Smooth muscle cell (in vitro differentiated cells): ENCODE measurements around the gene OR7C1. TPM values are rescaled to one million over a fixed set of nuclear protein-coding genes. Genes with fewer than 3 reads are reported as not detected.
"Not testable (repeated sequence)": the region's sequence is repeated elsewhere in the genome, so short reads cannot be mapped to it uniquely, and the experiment has no call there.

Experiments
- DNase-seq: peaks from one replicate; lab custom pipeline; 2025; ENCODE audit not compliant: unreplicated experiment; lab: John Stamatoyannopoulos, UW
- H2AFZ ChIP-seq: fragments of 200-600 bp; sonication (generic); 2 replicates; pipeline ENCODE4 v1.6.0; 2016; ENCODE audit warnings: antibody characterized with exemption, low read depth, mild to moderate bottlenecking
- H3F3A ChIP-seq: fragments of 200-600 bp; sonication (generic); 2 replicates; pipeline ENCODE4 v1.6.0; 2017; ENCODE audit warnings: antibody characterized with exemption, low read depth
- H3K27ac ChIP-seq: fragments of 200-600 bp; sonication (generic); 2 replicates; pipeline ENCODE4 v1.5.1; 2016; ENCODE audit warnings: low read depth, mild to moderate bottlenecking
- H3K27me3 ChIP-seq: fragments of 200-600 bp; sonication (generic); 2 replicates; pipeline ENCODE4 v1.6.1; 2016; ENCODE audit warnings: low read depth, mild to moderate bottlenecking
- H3K36me3 ChIP-seq: fragments of 200-600 bp; sonication (generic); 2 replicates; pipeline ENCODE4 v1.5.1; 2016; ENCODE audit warnings: low read depth
- H3K4me1 ChIP-seq: fragments of 200-600 bp; sonication (generic); 2 replicates; pipeline ENCODE4 v1.5.1; 2016; ENCODE audit warnings: low read depth
- H3K4me2 ChIP-seq: fragments of 200-600 bp; sonication (generic); 2 replicates; pipeline ENCODE4 v1.6.0; 2016; ENCODE audit warnings: mild to moderate bottlenecking
- H3K4me3 ChIP-seq: fragments of 200-600 bp; sonication (generic); 2 replicates; pipeline ENCODE4 v1.5.1; 2016; ENCODE audit warnings: mild to moderate bottlenecking
- H3K79me2 ChIP-seq: fragments of 200-600 bp; sonication (generic); 2 replicates; pipeline ENCODE4 v1.6.0; 2016; ENCODE audit warnings: low read depth, mild to moderate bottlenecking
- H3K9ac ChIP-seq: fragments of 200-600 bp; sonication (generic); 2 replicates; pipeline ENCODE4 v1.6.0; 2016; ENCODE audit warnings: low read depth
- H3K9me3 ChIP-seq: fragments of 200-600 bp; sonication (generic); replicated peaks from 2 replicates; pipeline ENCODE4 v1.5.1; 2016; ENCODE audit warnings: low read depth
- H4K20me1 ChIP-seq: fragments of 200-600 bp; sonication (generic); 2 replicates; pipeline ENCODE4 v1.6.0; 2016; ENCODE audit warnings: low read depth
- WGBS: methylation state at CpG from one replicate; pipeline ENCODE4 v1.1.7; 2016; ENCODE audit warnings: low lambda C conversion rate; 5-methylcytosine and 5-hydroxymethylcytosine counted together
- polyA plus RNA-seq: library from polyadenylated mRNA; unstranded; fragments of >200 nt; fragmentation: Nextera tagmentation; extraction: Ambion mirVana; gene quantifications from 2 replicates; pipeline ENCODE4 v1.2.1, GENCODE V29; 2016
- total RNA-seq: library from RNA; depleted of rRNA; stranded (reverse); fragments of >200 nt; gene quantifications from 2 replicates; pipeline ENCODE4 v1.2.3, GENCODE V29; 2014
- TF ChIP-seq, protein P1 (sequence below): fragments of 200-600 bp; sonication (generic); IDR thresholded peaks from 2 replicates; pipeline ENCODE4 v1.5.1; 2017; ENCODE audit warnings: borderline replicate concordance, mild to moderate bottlenecking, antibody characterized with exemption; ENCODE audit not compliant: insufficient read depth, poor library complexity, severe bottlenecking

The OR7C1 gene
- total and polyA plus RNA-seq, 2 experiments from 2014 or later: not detected

DNA sequence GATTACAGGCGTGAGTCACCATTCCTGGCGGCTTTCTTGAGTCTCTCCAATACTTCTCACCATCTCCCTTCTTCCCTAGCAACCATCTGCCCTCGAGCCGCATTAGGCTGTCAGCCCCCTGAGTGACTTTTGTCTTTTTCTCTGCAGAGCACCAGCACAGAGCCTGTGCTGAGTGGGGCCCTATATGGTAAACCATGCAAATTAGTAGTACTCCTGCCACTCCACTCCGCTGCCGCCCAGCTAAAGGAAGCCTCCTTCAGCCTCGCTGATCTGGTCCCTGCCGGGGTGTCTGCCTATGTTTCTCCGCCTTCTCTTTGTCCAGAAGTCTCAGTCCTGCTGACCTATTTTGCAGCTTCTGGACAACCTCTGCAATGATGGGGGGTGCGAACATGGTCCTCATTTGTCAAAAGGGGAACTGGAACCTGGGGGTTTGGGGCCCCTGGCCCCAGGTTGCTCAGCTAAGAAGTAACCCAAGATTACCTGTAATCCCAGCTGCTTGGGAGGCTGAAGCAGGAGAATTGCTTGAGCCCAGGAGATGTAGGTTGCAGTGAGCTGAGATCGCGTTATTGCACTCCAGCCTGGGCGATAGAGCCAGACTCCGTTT lies 54.3 kb downstream of the OR7C1 start:
- 61% methylated on average over 12 of the region's 14 CpGs for WGBS
- not testable (repeated sequence) for H3K4me2 ChIP-seq, H3K36me3 ChIP-seq, H3K4me1 ChIP-seq, H3K27me3 ChIP-seq, H3F3A ChIP-seq, H3K79me2 ChIP-seq, DNase-seq, H3K4me3 ChIP-seq, H3K9me3 ChIP-seq, H3K27ac ChIP-seq, H4K20me1 ChIP-seq, H3K9ac ChIP-seq, H2AFZ ChIP-seq

DNA sequence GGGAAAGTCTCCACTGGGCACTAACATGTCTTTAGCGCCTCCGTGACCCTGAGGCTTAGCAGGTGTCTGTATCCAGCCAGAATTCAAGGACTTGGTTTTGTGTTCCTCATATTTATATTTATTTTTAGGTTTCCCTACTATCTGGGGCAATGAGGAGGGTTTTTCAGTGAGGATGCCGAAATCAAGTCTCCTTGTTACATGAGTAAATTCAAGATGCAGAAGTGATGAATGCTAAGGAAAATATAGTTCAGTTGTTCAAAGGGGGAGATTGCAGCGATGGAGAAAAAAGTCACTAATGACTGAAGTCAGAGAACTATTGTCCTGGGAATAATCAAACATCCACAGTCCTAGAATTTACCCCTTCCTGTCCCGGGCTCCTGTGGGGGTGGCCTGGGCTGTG lies 55.8 kb downstream of the OR7C1 start:
- 68% methylated on average over 5 of the region's 5 CpGs for WGBS
- H3K9me3 ChIP-seq: no peaks in the 10 kb centered on the region

DNA sequence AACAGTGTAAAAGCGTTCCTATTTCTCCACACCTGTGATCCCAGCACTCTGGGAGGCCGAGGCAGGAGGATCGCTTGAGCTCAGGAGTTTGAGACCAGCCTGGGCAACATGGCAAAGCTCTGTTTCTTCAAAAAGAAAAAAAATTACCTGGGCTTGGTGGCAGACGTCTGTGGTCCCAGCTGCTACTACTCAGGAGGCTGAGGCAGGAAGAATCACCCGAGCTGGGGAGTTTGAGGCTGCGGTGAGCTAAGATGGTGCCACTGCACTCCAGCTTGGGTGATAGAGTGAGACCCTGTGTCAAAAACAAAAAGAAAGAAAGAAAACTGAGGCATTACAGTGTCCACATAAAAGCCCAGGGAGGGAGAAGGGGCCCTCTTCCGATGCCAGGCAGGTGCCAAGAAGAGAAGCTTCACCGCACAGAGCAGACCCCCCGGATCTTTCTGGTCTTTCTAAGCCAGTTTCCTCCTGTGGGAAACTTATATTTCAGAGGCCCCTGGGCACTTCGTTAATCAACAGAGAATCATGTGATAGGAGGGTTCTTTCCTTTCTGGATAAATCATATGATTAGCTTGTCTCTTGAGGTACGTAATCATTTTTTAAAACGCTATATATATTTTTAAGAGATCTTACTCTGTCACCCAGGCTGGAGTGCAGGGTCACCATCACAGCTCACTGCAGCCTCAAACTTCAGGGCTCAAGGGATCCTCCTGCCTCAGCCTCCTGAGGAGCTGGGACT lies 56.7 kb downstream of the OR7C1 start, which contains the start of gene ADGRE2:
Gene ADGRE2 (minus strand): TSS at position 451 of the 736 bp plus-strand sequence. CDS start 1,804 bp downstream, outside the sequence.
- H3K4me3 ChIP-seq, H2AFZ ChIP-seq, DNase-seq, H3K9me3 ChIP-seq, H3F3A ChIP-seq, H3K9ac ChIP-seq, H3K4me2 ChIP-seq, H3K79me2 ChIP-seq, H3K4me1 ChIP-seq, H3K27me3 ChIP-seq, H3K36me3 ChIP-seq, H4K20me1 ChIP-seq, H3K27ac ChIP-seq: not testable (repeated sequence)
- WGBS: 79% methylated on average over 12 of the region's 12 CpGs

More for the DNA sequence above, 55.8 kb downstream of the OR7C1 start:
- Histone ChIP-seq H2AFZ (no peak overlapping the region), H3K4me3 (no peak overlapping the region), H3K27me3 (peaks cover 7% of the 10 kb centered on the region), H3F3A (no peaks in the 10 kb centered on the region), H3K4me2 (no peak overlapping the region), H3K36me3 (no peaks in the 10 kb centered on the region), H3K4me1 (no peaks in the 10 kb centered on the region), H3K79me2 (no peaks in the 10 kb centered on the region), H3K9ac (no peak overlapping the region), H4K20me1 (no peaks in the 10 kb centered on the region), H3K27ac (no peak overlapping the region)
- TF ChIP-seq, protein P1, sequence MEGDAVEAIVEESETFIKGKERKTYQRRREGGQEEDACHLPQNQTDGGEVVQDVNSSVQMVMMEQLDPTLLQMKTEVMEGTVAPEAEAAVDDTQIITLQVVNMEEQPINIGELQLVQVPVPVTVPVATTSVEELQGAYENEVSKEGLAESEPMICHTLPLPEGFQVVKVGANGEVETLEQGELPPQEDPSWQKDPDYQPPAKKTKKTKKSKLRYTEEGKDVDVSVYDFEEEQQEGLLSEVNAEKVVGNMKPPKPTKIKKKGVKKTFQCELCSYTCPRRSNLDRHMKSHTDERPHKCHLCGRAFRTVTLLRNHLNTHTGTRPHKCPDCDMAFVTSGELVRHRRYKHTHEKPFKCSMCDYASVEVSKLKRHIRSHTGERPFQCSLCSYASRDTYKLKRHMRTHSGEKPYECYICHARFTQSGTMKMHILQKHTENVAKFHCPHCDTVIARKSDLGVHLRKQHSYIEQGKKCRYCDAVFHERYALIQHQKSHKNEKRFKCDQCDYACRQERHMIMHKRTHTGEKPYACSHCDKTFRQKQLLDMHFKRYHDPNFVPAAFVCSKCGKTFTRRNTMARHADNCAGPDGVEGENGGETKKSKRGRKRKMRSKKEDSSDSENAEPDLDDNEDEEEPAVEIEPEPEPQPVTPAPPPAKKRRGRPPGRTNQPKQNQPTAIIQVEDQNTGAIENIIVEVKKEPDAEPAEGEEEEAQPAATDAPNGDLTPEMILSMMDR: no peak
- DNase-seq: no peak

DNA sequence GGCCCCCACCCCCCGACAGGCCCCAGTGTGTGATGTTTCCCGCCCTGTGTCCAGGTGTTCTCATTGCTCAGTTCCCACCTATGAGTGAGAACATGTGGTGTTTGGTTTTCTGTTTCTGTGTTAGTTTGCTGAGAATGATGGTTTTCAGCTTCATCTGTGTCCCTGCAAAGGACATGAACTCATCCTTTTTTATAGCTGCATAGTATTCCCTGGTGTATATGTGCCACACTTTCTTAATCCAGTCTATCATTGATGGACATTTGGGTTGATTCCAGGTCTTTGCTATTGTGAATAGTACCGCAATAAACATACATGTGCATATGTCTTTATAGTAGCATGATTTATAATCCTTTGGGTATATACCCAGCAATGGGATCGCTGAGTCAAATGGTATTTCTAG lies 57.3 kb downstream of the OR7C1 start:
- not testable (repeated sequence) for H4K20me1 ChIP-seq, H3K4me1 ChIP-seq, H3K27ac ChIP-seq, H3K4me2 ChIP-seq, DNase-seq, H3K9me3 ChIP-seq, H3K79me2 ChIP-seq, H2AFZ ChIP-seq, H3K4me3 ChIP-seq, H3K36me3 ChIP-seq, H3K9ac ChIP-seq, H3F3A ChIP-seq, H3K27me3 ChIP-seq
- 93% methylated on average over 4 of the region's 4 CpGs for WGBS

DNA sequence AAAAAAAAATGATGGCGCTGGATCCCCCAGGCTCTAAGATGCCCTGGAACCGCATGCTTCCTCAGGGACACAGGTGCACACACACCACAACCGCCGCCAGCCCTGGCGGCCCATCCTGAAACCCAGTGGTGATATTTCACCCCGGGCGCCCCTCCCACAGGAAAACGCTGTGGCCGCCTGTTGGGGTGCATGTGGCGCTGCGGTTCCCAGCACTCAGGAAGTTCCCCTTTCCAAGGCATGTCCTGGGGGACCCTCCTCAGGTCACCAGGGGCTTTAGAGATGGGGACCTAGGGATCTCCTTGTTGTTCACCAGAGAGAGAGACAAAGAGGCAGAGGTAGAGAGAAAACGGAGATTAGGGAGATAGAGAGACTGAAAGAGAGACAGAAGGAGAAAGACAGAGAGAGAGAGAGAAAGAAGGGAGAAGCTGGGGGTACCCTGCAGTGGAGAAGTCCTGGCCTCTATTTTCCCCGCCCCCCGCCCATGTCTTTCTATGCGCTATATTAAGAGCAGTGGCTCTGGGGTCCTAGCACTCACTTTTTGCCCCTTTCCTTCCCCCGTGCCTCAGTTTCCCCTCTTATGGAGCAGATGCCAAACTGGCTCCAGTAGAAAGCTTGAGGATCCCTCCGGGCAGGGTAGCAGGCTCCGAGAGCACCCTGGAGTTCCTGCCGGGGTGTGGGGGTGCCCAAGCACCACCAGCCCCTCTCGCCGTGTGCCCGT lies 59.0 kb downstream of the OR7C1 start:
- H3K9ac ChIP-seq: no peak overlapping the region
- no peaks in the 10 kb centered on the region for H3F3A ChIP-seq
- no peak overlapping the region for H3K27ac ChIP-seq
- H3K4me3 ChIP-seq: peak overlapping the region; percentile 48
- H3K4me1 ChIP-seq: no peaks in the 10 kb centered on the region
- TF ChIP-seq, protein P1: no peak
- WGBS: 21% methylated on average over 21 of the region's 22 CpGs
- peaks cover 7% of the 10 kb centered on the region for H3K27me3 ChIP-seq
- no peaks in the 10 kb centered on the region for H3K79me2 ChIP-seq
- peak overlapping the region; percentile 37 for H2AFZ ChIP-seq
- DNase-seq: no peak
- no peaks in the 10 kb centered on the region for H4K20me1 ChIP-seq
- no peaks in the 10 kb centered on the region for H3K9me3 ChIP-seq
- H3K4me2 ChIP-seq: peak overlapping the region; percentile 84
- no peaks in the 10 kb centered on the region for H3K36me3 ChIP-seq

DNA sequence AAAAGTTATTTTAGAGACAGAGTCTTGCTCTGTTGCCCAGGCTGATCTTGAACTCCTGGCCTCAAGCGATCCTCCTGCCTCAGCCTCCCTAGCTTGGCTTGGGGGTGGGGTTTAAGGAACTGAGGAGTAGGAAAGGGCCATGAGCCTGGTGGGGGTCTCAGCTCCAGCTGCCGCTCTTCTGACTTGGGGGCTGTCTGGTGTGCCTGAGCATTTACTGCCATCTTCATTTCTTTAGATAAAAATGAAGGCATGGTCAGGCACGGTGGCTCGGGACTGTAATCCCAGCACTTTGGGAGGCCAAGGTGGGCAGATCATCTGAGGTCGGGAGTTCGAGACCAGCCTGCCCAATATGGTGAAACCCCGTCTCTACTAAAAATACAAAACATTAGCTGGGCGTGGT lies 59.7 kb downstream of the OR7C1 start:
- H3K4me3 ChIP-seq, H3K4me1 ChIP-seq, DNase-seq, H3F3A ChIP-seq, H3K9me3 ChIP-seq, H4K20me1 ChIP-seq, H3K9ac ChIP-seq, H3K27ac ChIP-seq, H3K4me2 ChIP-seq, H3K36me3 ChIP-seq, H3K79me2 ChIP-seq, H2AFZ ChIP-seq, H3K27me3 ChIP-seq: not testable (repeated sequence)
- WGBS: 84% methylated on average over 8 of the region's 8 CpGs
